Spleen (tissue), 7 donors: ENCODE measurements around the gene PTPRG.

Source experiments
- POLR2A ChIP-seq, 3 donors: fragments of 450-650 bp; IDR thresholded peaks; one replicate each; pipeline ENCODE4 v1.5.1; 2017; ENCODE audit warnings: antibody characterized with exemption in 3 of 3, mild to moderate bottlenecking in 1 of 3
- POLR2AphosphoS5 ChIP-seq, 3 donors: sonication (generic); formaldehyde crosslinking; IDR thresholded peaks; one replicate each; pipeline ENCODE4 v1.5.1; 2017; ENCODE audit warnings: antibody characterized with exemption in 3 of 3
- TF ChIP-seq, protein P1 (sequence below), 11 experiments: fragments of 200-600 bp in 7 of 11; fragments of 450-650 bp in 4 of 11; sonication (generic) in 4 of 11; IDR thresholded peaks in 8 of 11; conservative IDR thresholded peaks in 3 of 11; 1 replicate in 7 of 11; 2 replicates in 4 of 11; pipeline versions ENCODE4 v1.4.0 to v1.8.0; 2016 to 2021; ENCODE audit warnings: antibody characterized with exemption in 11 of 11, inconsistent platforms in 4 of 11, mild to moderate bottlenecking in 1 of 11
- donor health status: DM: no; HTN: no; CAD: no; lungs with moderate emphysema.
- donor health status: DM: no; HTN: no; CAD: no.
- donor health status: DM: no; HTN: no; CAD: no.

DNA sequence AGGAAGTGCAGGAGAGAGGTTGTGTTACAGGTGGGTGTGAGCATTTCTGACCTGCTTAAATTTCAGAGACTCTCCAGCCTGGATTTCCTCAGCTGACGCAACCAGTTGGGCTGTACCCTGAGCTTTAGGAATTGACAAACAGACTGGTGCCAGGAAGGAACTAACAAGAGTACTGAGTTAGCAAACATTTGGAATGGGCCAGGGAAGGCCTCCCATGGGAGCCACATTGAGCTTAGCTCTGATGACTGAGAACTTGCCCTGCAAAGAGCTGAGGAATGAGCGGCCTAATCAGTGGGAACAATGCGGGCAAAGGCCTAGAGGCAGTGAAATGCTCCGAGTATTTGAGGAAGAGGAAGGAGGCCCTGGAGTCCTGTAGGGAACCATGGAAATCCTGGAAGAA, 557.8 kb downstream of the PTPRG start:
- TF ChIP-seq POLR2AphosphoS5 (IDR thresholded peaks at IDR 0.05) (no peak), POLR2A (IDR thresholded peaks at IDR 0.05) (no peak)
- TF ChIP-seq, protein P1, sequence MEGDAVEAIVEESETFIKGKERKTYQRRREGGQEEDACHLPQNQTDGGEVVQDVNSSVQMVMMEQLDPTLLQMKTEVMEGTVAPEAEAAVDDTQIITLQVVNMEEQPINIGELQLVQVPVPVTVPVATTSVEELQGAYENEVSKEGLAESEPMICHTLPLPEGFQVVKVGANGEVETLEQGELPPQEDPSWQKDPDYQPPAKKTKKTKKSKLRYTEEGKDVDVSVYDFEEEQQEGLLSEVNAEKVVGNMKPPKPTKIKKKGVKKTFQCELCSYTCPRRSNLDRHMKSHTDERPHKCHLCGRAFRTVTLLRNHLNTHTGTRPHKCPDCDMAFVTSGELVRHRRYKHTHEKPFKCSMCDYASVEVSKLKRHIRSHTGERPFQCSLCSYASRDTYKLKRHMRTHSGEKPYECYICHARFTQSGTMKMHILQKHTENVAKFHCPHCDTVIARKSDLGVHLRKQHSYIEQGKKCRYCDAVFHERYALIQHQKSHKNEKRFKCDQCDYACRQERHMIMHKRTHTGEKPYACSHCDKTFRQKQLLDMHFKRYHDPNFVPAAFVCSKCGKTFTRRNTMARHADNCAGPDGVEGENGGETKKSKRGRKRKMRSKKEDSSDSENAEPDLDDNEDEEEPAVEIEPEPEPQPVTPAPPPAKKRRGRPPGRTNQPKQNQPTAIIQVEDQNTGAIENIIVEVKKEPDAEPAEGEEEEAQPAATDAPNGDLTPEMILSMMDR (IDR thresholded peaks at IDR 0.05 in 8 of 11, conservative IDR thresholded peaks at IDR 0.05 in 3 of 11) = no peak
